NCI-H748 (cell line): ENCODE results near the gene SPTBN2.
"Not testable (repeated sequence)": the region's sequence is repeated elsewhere in the genome, so short reads cannot be mapped to it uniquely, and the experiment has no call there.

Experiments
- DNase-seq: peaks from one replicate; lab custom pipeline; 2025; ENCODE audit not compliant: unreplicated experiment; lab: John Stamatoyannopoulos, UW

The SPTBN2 gene

DNA sequence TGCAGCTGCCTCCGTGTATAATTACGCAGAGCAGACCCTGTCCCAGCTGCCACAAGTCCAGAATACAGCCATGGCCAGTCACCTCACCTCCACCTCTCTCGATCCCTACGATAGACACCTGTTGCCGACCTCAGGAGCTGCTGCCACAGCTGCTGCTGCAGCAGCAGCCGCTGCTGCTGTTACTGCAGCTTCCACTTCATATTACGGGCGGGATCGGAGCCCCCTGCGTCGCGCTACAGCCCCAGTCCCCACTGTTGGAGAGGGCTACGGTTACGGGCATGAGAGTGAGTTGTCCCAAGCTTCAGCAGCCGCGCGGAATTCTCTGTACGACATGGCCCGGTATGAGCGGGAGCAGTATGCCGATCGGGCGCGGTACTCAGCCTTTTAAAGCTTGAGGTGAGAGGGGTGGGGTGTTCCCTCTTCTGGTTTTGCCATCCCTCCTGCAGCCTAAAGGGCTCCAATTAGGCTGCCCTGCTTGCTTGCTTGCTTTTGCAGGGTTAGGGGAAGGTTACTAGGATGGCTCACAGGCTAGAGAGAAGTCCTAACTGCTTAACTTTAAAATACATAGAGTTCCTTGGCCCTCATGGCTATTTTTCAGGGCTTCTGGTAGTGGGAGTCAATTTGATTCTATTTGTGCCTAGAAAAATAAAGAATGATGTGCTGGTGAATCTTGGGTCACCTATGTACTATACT lies 85.1 kb downstream of the SPTBN2 start:
- no peak for DNase-seq

DNA sequence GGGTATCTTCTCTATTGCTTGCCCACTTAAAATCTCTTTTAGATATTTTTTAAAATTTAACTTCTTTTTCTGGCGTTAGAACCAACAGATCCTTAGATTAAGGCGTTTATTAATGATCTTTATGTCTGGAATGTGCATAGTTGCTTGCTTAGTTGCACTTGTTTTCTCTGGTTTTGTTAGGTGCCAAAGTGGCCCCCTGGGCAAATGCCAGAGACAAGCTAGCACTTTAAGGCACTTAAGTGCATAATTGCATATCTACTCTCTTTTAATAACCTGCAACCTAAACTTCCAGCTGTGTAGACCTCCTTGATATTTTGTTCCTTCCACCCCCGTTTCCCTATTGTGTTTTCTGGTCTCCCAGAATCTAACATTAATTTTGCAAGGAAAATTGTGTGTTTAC lies 87.2 kb downstream of the SPTBN2 start:
- no peak for DNase-seq

DNA sequence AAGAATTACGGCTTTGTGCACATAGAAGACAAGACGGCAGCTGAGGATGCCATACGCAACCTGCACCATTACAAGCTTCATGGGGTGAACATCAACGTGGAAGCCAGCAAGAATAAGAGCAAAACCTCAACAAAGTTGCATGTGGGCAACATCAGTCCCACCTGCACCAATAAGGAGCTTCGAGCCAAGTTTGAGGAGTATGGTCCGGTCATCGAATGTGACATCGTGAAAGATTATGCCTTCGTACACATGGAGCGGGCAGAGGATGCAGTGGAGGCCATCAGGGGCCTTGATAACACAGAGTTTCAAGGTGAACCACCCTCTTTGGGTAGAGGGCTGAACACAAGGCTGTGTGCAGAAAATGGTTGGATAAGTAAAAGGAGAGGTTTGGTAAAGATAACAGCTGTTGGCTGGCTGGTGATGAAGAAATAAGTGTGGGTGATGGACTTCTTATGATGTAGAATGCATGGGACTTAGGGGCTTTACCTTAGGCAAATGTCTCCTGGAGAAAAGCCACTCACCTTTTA lies 89.1 kb downstream of the SPTBN2 start:
- DNase-seq = not testable (repeated sequence)

DNA sequence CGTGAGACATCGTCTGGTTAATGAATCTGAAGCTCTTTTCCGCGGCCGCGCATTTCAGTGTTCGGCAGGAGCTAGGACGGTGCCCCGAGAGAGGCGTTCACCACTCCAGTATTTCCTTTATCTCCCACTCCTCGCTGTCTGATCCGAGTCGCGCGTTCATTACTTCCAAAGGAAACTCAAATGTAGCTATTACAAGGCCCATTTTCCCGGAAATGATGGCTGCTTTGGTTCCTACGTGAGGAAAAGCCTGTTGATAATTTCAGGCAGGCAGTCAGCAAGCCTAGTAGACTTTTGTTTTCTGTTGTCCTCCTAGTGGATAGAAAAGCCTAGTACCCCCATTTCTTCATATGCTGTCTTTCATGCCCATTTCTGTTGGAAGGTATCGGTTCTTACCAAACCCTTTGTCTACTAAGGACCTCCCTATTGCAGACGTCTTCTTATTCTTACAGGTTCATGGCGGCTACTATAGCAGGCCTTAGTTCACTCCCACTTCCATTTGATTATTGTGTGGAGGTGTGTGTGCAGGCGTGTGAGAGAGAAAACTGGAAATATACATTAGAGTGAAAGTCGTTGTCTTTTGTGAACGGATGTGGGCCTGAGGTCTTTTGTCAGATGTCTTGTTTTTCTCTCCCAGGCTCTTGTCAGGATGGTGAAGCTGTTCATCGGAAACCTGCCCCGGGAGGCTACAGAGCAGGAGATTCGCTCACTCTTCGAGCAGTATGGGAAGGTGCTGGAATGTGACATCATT lies 89.8 kb downstream of the SPTBN2 start:
- DNase-seq = peak; percentile 52

DNA sequence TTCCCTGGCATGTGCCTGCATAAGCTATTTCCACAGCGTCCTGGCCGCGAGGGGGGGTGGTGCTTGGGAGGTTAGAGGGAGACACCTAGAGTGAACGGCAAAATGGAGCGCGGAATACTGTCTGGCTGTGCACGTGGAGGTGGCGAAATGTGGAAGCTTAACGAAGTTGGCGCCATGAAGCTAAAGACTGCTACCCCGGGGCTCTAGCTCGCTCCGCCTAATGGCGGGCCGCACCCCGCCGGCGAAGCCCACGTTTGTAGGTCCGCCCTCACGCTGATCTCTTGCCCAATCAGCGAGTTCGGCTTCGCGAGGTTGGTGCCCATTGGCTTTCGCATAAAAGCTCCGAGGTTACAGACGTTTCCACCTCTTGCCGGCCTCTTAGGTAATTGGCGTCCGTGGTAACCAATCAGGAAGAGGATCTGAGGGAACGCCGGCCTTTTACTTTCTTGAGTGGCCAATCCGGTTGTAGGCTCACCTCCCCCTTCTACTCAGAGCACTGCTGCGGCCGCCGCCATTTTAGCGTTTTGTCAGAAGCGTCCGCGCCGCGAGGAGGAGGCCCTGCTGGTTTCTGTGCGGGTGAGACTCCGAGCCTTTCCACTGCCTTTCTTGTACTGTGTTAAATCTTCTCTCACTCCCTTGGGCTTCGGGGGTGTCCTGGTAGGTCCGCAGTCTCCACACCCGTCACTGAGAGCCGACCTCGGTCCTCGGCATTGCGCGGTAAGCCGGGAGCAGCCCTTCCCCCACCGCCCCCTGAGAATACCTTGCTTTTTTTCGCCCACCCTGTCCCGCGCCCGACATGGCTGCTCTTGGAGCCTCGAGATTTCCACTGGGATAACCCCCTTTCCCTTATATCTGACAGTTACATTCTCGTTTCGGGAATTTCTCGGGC lies 90.6 kb downstream of the SPTBN2 start, which contains the start of gene RBM4:
Gene RBM4 (plus strand): TSS at position 527 of the 889 bp plus-strand sequence. CDS start 1,009 bp downstream, outside the sequence.
- peak; percentile 100 for DNase-seq

DNA sequence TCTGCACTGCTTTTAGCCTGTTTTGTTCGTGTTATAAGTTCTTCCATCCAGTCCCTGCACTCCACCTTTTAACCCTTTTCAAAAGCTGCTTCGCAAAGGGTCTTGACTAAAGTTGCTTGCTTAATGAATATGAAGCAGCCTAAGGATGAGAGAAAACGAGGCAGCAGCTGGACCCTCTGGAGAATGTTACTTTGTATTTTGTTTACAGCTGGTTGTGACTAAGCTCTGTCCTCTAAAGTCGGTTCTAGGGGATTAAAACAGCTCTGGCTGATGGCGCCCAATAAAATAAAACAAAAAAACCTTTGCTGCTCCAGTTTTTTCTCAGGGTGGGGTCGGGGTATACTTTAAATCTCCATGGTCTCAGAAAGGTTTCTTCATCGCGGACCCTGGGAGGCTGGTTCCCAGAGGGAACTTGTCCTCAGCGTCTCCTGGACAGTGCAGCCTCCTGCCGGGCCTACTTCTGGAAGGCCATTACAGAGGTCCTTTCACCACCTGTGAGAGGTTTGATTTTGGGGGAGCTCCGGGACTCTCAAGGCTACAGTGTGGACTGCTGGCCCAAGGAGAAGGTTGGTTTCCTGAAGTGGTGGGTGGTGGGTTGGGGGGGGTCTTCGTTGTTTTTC lies 91.3 kb downstream of the SPTBN2 start:
- peak; percentile 43 for DNase-seq

DNA sequence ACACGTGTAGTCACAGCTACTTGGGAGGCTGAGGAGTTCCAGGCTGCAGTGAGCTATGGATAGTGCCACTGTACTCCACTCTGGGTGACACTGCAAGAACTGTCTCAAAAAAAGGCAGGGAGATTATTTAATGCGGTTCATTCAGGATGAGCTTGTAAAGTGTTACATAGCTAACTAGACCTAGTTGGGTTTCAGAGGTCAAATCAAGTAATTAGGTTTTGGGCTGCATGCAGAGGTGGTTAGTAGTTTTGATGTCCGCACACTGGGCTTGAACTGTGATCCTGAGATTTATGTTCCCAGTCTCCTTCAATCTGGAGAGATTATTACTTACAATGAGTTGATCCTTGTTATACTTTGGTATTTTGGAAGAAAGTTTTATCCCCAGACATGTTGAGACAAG lies 92.6 kb downstream of the SPTBN2 start:
- DNase-seq = no peak
